Right lobe of liver (tissue), 6 donors: ENCODE results near the gene VANGL1. TPM values are rescaled to one million over a fixed set of nuclear protein-coding genes. Genes with fewer than 3 reads are reported as not detected.

ENCODE experiments used
- ATAC-seq, 4 donors: fragments of 200-7000 bp; cut with Tn5 transposase; one replicate each; pipeline ENCODE4 v1.9.1; 2020; ENCODE audit warnings: mild to moderate bottlenecking in 4 of 4, moderate library complexity in 4 of 4
- DNase-seq, 3 donors: peaks; one replicate each; pipeline ENCODE4 v3.0.0-alpha.2; 2020
- H3K27ac ChIP-seq, 3 donors: fragments of 200-600 bp; one replicate each; pipeline ENCODE4 v1.8.0; 2022
- H3K27me3 ChIP-seq, 2 donors: fragments of 200-600 bp; one replicate each; pipeline ENCODE4 v1.8.0; 2022
- H3K36me3 ChIP-seq, 4 donors: fragments of 200-600 bp; sonication (generic) in 1 of 4; one replicate each; pipeline versions ENCODE4 v1.5.1 to v1.8.0; 2017 to 2022; ENCODE audit warnings: control low read depth in 1 of 4
- H3K4me1 ChIP-seq, 4 donors: fragments of 200-600 bp; sonication (generic) in 1 of 4; one replicate each; pipeline versions ENCODE4 v1.5.1 to v1.8.0; 2017 to 2022; ENCODE audit warnings: control low read depth in 1 of 4
- H3K4me3 ChIP-seq, 3 donors: fragments of 200-600 bp; one replicate each; pipeline ENCODE4 v1.8.0; 2022
- H3K9me3 ChIP-seq, 4 donors: fragments of 200-600 bp; sonication (generic) in 1 of 4; one replicate each; pipeline versions ENCODE4 v1.5.1 to v1.8.0; 2017 to 2022; ENCODE audit warnings: control low read depth in 1 of 4
- POLR2A ChIP-seq: fragments of 450-650 bp; IDR thresholded peaks from one replicate; pipeline ENCODE4 v1.6.1; 2017; ENCODE audit warnings: antibody characterized with exemption, mild to moderate bottlenecking
- WGBS: methylation state at CpG from one replicate; pipeline ENCODE4 v1.1.6; 2018; ENCODE audit warnings: low coverage, low lambda C conversion rate; ENCODE audit not compliant: insufficient coverage; ENCODE audit errors: missing lambda C conversion rate; 5-methylcytosine and 5-hydroxymethylcytosine counted together
- intact Hi-C, 2 donors: fragments of 100-400 bp; cut with DNase I; formaldehyde crosslinking; loops; one replicate each; pipeline versions ENCODE4 v1.11.2 to v1.14.1; 2022
- total RNA-seq, 6 experiments: library from RNA; depleted of rRNA in 2 of 6; stranded (reverse); fragments of >200 nt in 2 of 6; fragmentation: NEBNext Ultra II Directional in 3 of 6; extraction: Animal tissue kit (Norgen Biotek cat#: 25700) in 3 of 6; gene quantifications; one replicate each; pipeline versions ENCODE4 v1.1.0 to v1.2.4, GENCODE V29; 2016 to 2023
- TF ChIP-seq, protein P1 (sequence below), 4 donors: fragments of 200-600 bp in 3 of 4; fragments of 450-650 bp in 1 of 4; IDR thresholded peaks; one replicate each; pipeline versions ENCODE4 v1.5.1 to v1.8.0; 2016 to 2022; ENCODE audit warnings: antibody characterized with exemption in 4 of 4, mild to moderate bottlenecking in 2 of 4
- donor health status: DM: no; HTN: yes; CAD: no.
- donor health status: DM: no; HTN: no; CAD: no.
- donor health status: DM: no; HTN: no; CAD: no.
- donor health status: DM: no; HTN: yes; CAD: no.
- donor health status: DM: no; HTN: yes; CAD: no.

Gene VANGL1
- total RNA-seq, 6 experiments from 2014 or later = 3.3 to 5.1 (median 4.4) TPM

DNA sequence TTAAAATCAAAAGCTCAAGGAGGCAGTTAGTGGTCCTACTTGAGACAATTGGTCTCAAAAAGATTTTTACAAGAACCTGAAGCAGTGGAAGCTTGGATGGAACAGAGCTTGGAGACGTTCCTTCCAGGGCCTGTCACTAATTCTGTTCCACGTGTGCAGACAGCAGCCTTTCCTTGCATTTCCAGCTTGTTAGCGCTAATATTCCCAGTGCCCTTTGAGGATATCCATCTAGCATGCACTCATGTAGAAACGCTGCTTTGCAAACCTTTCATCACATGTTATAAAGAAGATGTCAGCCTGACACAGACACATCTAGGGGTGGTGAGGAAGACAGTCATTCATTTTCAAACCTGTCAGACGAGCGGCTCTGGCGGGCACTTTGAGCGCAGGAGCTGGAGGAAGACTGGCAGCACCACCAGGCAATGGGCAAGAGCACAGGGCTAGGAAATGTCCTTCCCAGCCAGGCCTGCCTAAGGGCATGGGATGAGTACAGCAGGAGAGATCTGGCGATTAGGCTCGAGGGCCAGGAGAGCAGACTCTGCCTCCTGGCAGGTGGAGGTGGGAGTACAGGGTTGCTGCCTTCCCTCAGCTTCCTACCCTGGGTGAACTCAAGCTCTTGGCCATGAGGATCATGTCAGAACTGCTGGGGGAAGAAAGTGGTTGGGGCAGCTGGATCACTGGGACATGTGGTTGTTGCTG is 71.3 kb downstream of the VANGL1 start:
- WGBS = 57% methylated on average over 7 of the region's 10 CpGs
- H3K27me3 ChIP-seq = no peaks in the 10 kb centered on the region
- peak in 1 of 4 donors; percentile 20 for ATAC-seq
- H3K27ac ChIP-seq = no peak overlapping the region
- no peak for TF ChIP-seq POLR2A
- TF ChIP-seq, protein P1, sequence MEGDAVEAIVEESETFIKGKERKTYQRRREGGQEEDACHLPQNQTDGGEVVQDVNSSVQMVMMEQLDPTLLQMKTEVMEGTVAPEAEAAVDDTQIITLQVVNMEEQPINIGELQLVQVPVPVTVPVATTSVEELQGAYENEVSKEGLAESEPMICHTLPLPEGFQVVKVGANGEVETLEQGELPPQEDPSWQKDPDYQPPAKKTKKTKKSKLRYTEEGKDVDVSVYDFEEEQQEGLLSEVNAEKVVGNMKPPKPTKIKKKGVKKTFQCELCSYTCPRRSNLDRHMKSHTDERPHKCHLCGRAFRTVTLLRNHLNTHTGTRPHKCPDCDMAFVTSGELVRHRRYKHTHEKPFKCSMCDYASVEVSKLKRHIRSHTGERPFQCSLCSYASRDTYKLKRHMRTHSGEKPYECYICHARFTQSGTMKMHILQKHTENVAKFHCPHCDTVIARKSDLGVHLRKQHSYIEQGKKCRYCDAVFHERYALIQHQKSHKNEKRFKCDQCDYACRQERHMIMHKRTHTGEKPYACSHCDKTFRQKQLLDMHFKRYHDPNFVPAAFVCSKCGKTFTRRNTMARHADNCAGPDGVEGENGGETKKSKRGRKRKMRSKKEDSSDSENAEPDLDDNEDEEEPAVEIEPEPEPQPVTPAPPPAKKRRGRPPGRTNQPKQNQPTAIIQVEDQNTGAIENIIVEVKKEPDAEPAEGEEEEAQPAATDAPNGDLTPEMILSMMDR (IDR thresholded peaks at IDR 0.05) = no peak
- no peak for DNase-seq
- H3K36me3 ChIP-seq = no peaks in the 10 kb centered on the region
- intact Hi-C loops = no loop called here
- H3K4me1 ChIP-seq = no peaks in the 10 kb centered on the region
- H3K4me3 ChIP-seq = no peak overlapping the region
- H3K9me3 ChIP-seq = no peaks in the 10 kb centered on the region

DNA sequence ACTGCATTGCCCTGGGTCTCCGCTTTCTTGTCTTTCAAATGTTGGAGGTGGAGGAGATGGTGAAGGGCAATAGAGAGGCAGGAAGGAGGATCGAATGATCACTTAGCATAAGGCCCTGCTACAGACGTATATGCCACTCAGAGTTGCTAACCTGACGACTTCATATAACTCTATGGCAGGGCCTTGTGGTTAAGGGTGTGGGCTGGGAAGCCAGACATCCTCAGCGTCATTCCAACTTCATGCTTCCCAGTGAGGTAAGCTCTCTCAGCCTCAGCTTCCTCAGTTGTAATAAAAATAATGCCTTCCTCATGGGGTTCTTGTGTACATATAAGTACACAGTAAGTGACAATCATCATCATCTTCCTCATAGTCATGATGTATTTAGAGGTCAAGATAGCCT is 72.1 kb downstream of the VANGL1 start:
- ATAC-seq = no peak
- Histone ChIP-seq H3K27ac (no peak overlapping the region), H3K27me3 (no peaks in the 10 kb centered on the region), H3K36me3 (no peaks in the 10 kb centered on the region), H3K9me3 (no peaks in the 10 kb centered on the region), H3K4me1 (no peaks in the 10 kb centered on the region), H3K4me3 (no peak overlapping the region)
- TF ChIP-seq, protein P1 (IDR thresholded peaks at IDR 0.05) = no peak
- no peak for TF ChIP-seq POLR2A
- intact Hi-C loops = no loop called here
- DNase-seq = no peak
- 89% methylated on average over 4 of the region's 5 CpGs for WGBS

DNA sequence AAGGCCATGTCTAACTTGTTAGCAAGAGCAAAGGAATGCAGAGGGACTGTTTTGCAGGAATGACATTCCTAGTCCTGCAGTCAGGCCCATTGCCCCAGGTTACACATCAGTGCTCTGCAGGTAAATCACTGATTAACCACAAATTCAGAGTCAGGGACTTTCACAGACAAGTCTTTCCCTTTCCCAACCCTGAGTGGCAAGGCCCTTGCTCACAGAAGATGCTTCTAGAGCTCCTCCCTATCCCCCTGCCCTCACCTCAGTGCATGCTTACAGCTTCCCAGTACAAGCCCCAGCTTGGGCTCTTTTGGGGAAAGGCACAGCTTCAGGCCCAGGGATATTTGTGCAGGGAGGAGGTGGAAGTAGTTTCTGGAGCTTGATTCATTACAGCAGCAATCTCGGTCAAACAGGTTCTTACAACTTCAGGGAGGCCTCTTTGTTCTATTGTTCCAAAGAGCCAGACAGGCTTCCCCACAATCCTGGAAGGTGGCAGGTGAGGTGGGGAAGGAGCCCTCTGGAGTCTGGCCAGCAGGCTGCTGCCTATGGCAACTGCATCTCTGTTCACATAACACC is 72.9 kb downstream of the VANGL1 start:
- no peak for TF ChIP-seq POLR2A
- TF ChIP-seq, protein P1 (IDR thresholded peaks at IDR 0.05) = no peak
- no peaks in the 10 kb centered on the region for H3K9me3 ChIP-seq
- intact Hi-C loops = no loop called here
- DNase-seq = no peak
- no peaks in the 10 kb centered on the region for H3K4me1 ChIP-seq
- H3K27ac ChIP-seq = no peak overlapping the region
- no peaks in the 10 kb centered on the region for H3K36me3 ChIP-seq
- WGBS = no CpG with 5 or more reads among the region's 1 CpG
- no peaks in the 10 kb centered on the region for H3K27me3 ChIP-seq
- ATAC-seq = peak in 1 of 4 donors; percentile 46
- H3K4me3 ChIP-seq = no peak overlapping the region

DNA sequence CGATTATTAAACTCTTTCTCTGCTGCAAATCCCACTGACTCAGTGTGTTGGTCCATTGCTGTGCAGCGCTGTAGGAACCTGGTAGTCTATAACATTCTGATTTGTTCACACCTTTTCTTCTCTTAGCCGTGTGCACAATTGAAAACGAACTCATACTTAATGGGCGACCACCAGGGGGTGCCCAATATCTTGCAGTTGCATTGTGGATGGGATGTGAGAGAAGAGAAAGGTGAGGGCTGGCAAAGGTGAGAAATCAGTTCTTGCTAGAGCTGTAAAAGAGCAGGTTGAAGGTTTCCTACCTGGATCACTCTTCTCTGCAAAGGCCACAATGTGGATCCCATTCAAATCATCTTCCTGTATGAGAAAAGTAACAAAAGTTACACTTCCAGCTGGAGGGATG is 75.8 kb downstream of the VANGL1 start:
- Histone ChIP-seq H3K27ac (no peak overlapping the region), H3K9me3 (no peaks in the 10 kb centered on the region), H3K36me3 (no peaks in the 10 kb centered on the region), H3K4me3 (no peak overlapping the region), H3K4me1 (no peaks in the 10 kb centered on the region), H3K27me3 (no peaks in the 10 kb centered on the region)
- 39% methylated on average over 5 of the region's 5 CpGs for WGBS
- intact Hi-C loops = no loop called here
- TF ChIP-seq POLR2A = no peak
- TF ChIP-seq, protein P1 (IDR thresholded peaks at IDR 0.05) = peak; percentile 38 to 72 (median 46)
- DNase-seq = peak in 1 of 3 donors; percentile 48
- ATAC-seq = peak in 3 of 4 donors; percentile 45 to 81 (median 77)
